Heart left ventricle (tissue), 13 donors: ENCODE measurements around the gene ALK.

Experiments
- CTCF ChIP-seq, 12 donors: fragments of 200-600 bp; sonication (generic) in 4 of 12; IDR thresholded peaks; one replicate each; pipeline versions ENCODE4 v1.5.0 to v1.8.0; 2018 to 2022; ENCODE audit warnings: antibody characterized with exemption in 12 of 12, mild to moderate bottlenecking in 5 of 12
- POLR2A ChIP-seq, 2 donors: fragments of 450-650 bp; IDR thresholded peaks; one replicate each; pipeline ENCODE4 v1.6.1; 2017; ENCODE audit warnings: antibody characterized with exemption in 2 of 2, mild to moderate bottlenecking in 2 of 2, moderate library complexity in 2 of 2
- donor health status: ischemic (EF 13 %, LVEDD 7.1; RV severe dilation, severe dysfunction).
- donor health status: DM: no; HTN: yes; CAD: no.
- donor health status: DM: no; HTN: no; CAD: no.
- donor health status: ischemic (EF 25% LVEDD 6.9; RV normal size, moderate dysfunction).
- donor health status: ischemic (EF 25% LVEDD 5.7; RV mildly dilated, moderate dysfunction).
- donor health status: ischemic (EF 35%, LVEDD 5.7; RV mildly dilated, moderate dysfunction).
- donor health status: nonischemic (EF 11% LVEDD 7.7; RV severe dilation, severe dysfunction).
- donor health status: DM: yes; HTN: yes; CAD: no.
- donor health status: PGD.
- donor health status: ischemic (EF 29% LVEDD 5.4; RV normal size, mild dysfunction).
- donor health status: nonischemic (EF 23%, LVEDD 6.1; RV moderate dilation, normal function).

- TF ChIP-seq CTCF (IDR thresholded peaks at IDR 0.05) = no peak
- TF ChIP-seq POLR2A (IDR thresholded peaks at IDR 0.05) = no peak
Measured at GRCh38 chr2:29308366-29308765, 613.0 kb downstream of the ALK start.
